Thoracic aorta (tissue), 2 donors: ENCODE data around the gene OMA1. TPM values are rescaled to one million over a fixed set of nuclear protein-coding genes. Genes with fewer than 3 reads are reported as not detected.
"Not testable (repeated sequence)": the region's sequence is repeated elsewhere in the genome, so short reads cannot be mapped to it uniquely, and the experiment has no call there.

Source experiments
- ATAC-seq: fragments of 150-250 bp; one replicate; pipeline ENCODE4 v1.8.0; 2017; ENCODE audit warnings: low read depth; ENCODE audit not compliant: insufficient number of reproducible peaks, low FRiP score
- DNase-seq: peaks from one replicate; pipeline ENCODE4 v3.0.0-alpha.2; 2020; ENCODE audit warnings: low spot score
- H3K27ac ChIP-seq, 2 donors: fragments of 200-600 bp; sonication (generic); 1 replicate in 1 of 2; 2 replicates in 1 of 2; pipeline ENCODE4 v1.5.1; 2016; ENCODE audit warnings: mild to moderate bottlenecking in 2 of 2, moderate library complexity in 2 of 2
- H3K27me3 ChIP-seq: fragments of 200-600 bp; sonication (generic); replicated peaks from 2 replicates; pipeline ENCODE4 v1.6.0; 2016; ENCODE audit warnings: mild to moderate bottlenecking; ENCODE audit not compliant: insufficient read depth
- H3K36me3 ChIP-seq: fragments of 200-600 bp; sonication (generic); one replicate; pipeline ENCODE4 v1.5.1; 2016
- H3K4me1 ChIP-seq, 2 donors: fragments of 200-600 bp; sonication (generic); 1 replicate in 1 of 2; 2 replicates in 1 of 2; pipeline versions ENCODE4 v1.5.1 to v1.6.0; 2016; ENCODE audit warnings: low read depth in 2 of 2, mild to moderate bottlenecking in 1 of 2; ENCODE audit not compliant: control insufficient read depth in 1 of 2
- H3K4me3 ChIP-seq: fragments of 200-600 bp; sonication (generic); 2 replicates; pipeline ENCODE4 v1.5.1; 2016; ENCODE audit warnings: mild to moderate bottlenecking
- H3K9me3 ChIP-seq: fragments of 200-600 bp; sonication (generic); 2 replicates; pipeline ENCODE4 v1.5.1; 2016
- total RNA-seq, 2 donors: library from RNA; depleted of rRNA; stranded (reverse); fragments of >200 nt; gene quantifications; one replicate each; pipeline versions ENCODE4 v1.1.0 to v1.2.3, GENCODE V29; 2016
- TF ChIP-seq, protein P1 (sequence below): fragments of 200-600 bp; sonication (generic); IDR thresholded peaks from one replicate; pipeline ENCODE4 v1.5.1; 2019; ENCODE audit warnings: antibody characterized with exemption

OMA1 gene
- total RNA-seq, 2 donors from 2014 or later: 20.4 to 42.4 TPM

DNA sequence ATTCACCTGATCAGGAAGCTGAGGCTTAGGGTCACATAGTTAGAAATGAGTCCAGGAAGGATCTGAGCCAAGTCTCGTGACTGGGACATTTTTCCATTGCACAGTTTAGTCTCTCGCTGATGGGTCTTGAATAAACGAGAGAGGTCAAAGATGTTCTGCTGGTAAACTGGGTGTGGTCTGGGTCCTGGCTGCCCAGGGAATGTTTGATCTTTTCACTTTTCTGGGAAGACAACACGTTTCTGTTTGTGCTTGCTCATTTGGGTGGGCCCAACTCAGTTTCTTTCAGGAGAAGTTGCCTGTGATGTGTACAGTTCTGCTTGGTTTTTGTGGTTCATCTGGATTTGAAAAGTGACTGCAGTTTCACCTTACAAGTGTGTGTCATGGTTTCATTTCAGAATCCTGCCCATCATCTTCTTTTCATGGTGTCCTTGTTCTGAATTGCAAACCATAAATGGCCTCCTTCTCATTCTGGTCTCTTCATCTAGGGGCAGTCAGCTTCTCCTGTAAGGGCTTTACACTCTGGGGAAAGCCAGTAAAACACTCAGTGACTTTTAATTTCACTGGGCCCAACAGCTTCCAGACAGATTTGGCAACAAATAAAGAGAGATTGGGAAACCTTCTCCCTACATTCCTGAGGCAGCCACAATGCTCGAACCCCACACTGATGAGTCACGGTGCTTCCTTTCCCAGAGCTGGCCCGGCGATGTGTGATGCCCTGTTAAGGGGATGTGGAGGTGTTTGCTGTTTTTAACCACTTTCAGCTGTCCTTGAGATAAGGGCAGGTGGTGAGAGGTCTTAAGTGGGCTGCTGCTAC, 37.8 kb upstream of the OMA1 start:
- Histone ChIP-seq H3K4me1 (peaks cover 26 to 27% of the 10 kb centered on the region in 2 donors), H3K36me3 (no peaks in the 10 kb centered on the region), H3K9me3 (no peaks in the 10 kb centered on the region), H3K27ac (peak overlapping the region; percentile 78 to 87), H3K27me3 (no peaks in the 10 kb centered on the region), H3K4me3 (no peak overlapping the region)
- DNase-seq (peak; percentile 78), ATAC-seq (peak; percentile 97)
- TF ChIP-seq, protein P1, sequence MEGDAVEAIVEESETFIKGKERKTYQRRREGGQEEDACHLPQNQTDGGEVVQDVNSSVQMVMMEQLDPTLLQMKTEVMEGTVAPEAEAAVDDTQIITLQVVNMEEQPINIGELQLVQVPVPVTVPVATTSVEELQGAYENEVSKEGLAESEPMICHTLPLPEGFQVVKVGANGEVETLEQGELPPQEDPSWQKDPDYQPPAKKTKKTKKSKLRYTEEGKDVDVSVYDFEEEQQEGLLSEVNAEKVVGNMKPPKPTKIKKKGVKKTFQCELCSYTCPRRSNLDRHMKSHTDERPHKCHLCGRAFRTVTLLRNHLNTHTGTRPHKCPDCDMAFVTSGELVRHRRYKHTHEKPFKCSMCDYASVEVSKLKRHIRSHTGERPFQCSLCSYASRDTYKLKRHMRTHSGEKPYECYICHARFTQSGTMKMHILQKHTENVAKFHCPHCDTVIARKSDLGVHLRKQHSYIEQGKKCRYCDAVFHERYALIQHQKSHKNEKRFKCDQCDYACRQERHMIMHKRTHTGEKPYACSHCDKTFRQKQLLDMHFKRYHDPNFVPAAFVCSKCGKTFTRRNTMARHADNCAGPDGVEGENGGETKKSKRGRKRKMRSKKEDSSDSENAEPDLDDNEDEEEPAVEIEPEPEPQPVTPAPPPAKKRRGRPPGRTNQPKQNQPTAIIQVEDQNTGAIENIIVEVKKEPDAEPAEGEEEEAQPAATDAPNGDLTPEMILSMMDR: no peak

DNA sequence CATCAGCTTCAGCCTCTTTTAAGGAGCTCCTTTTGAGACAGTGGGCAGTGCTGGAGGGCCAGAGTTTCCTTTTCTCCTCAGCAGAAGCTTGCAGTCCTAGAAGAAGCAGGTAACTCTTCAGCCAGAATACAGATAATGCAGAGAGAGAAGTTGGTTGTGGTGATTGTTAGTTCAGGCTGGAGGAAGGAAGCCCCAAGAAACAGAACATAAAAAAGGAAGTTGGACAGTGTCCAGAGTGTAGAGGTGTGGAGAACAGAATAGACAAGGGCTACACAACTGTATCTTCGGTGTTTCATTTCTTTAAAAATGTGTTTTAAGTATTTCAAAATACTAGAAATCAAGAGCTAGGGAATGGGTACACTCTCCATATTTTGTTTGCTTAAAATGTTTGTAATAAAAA, 37.0 kb upstream of the OMA1 start:
- Histone ChIP-seq H3K27me3 (no peaks in the 10 kb centered on the region), H3K9me3 (no peaks in the 10 kb centered on the region), H3K27ac (peak overlapping the region; percentile 78 to 87), H3K4me3 (no peak overlapping the region), H3K4me1 (peaks cover 26 to 27% of the 10 kb centered on the region in 2 donors), H3K36me3 (no peaks in the 10 kb centered on the region)
- ATAC-seq (no peak), DNase-seq (no peak)
- TF ChIP-seq, protein P1: no peak

DNA sequence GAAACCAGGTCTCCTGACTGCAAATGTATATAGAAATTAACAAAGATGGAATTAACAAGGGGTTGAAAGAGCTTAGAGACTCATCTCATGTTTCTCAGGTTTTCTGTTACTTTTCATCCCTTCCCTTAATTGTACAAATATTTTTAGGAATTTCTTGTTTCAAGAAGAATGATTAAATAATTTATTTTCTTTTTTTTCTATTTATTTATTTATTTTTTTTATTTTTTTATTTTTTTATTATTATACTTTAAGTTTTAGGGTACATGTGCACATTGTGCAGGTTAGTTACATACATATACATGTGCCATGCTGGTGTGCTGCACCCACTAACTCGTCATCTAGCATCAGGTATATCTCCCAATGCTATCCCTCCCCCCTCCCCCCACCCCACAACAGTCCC, 35.6 kb upstream of the OMA1 start:
- not testable (repeated sequence) for H3K27ac ChIP-seq, H3K36me3 ChIP-seq, H3K27me3 ChIP-seq, H3K4me3 ChIP-seq, ATAC-seq, DNase-seq, H3K9me3 ChIP-seq
- peaks cover 27 to 29% of the 10 kb centered on the region in 2 donors for H3K4me1 ChIP-seq

DNA sequence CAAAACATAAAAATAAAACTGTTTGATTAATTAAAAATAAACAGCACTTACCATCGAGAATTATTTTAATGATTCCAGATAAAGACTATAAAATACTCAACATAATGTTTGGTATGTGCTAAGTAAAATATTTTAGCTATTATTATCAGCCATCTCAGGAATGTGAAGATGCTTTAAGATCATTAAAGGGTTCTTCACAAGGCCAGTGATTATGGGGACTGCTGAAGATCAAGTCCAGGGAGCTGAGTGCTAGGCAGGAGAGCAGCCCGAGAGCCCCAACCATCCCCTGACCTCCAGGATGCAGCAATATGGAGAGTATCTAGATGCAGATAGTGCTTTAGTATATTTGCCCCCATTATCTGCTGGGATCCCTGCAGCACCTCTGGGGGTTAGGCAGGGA, 35.1 kb upstream of the OMA1 start:
- Histone ChIP-seq H3K36me3 (no peaks in the 10 kb centered on the region), H3K9me3 (no peaks in the 10 kb centered on the region), H3K4me3 (no peak overlapping the region), H3K27ac (no peak overlapping the region), H3K27me3 (no peaks in the 10 kb centered on the region), H3K4me1 (peaks cover 27 to 30% of the 10 kb centered on the region in 2 donors)
- no peak for ATAC-seq
- no peak for DNase-seq
- TF ChIP-seq, protein P1: no peak

DNA sequence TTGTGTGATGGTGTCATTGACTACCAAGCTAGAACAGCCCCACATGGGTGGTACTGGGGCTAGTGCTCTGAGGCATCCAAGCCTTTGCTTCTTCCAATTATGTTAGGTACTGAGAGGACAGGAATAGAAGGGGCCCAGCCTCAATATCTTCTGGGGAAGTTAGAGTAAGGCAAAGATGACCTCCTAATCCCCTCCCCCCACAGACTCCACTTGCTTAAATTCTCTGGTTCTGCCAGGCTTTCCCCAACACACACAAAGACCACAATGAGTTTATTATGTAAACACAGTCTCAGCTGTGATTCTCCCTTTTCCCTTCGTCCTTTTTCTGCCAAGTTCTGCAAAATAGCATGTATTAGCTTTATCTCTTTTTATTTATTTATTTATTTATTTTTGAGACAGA, 33.7 kb upstream of the OMA1 start:
- no peak overlapping the region for H3K27ac ChIP-seq
- peaks cover 27 to 29% of the 10 kb centered on the region in 2 donors for H3K4me1 ChIP-seq
- ATAC-seq (no peak), DNase-seq (no peak)
- no peak overlapping the region for H3K4me3 ChIP-seq
- TF ChIP-seq, protein P1: no peak
- H3K36me3 ChIP-seq: no peaks in the 10 kb centered on the region
- H3K9me3 ChIP-seq: no peaks in the 10 kb centered on the region
- no peaks in the 10 kb centered on the region for H3K27me3 ChIP-seq
